Ovary (tissue), 3 donors: ENCODE data around the gene COMMD3.

Source experiments
- CTCF ChIP-seq, 3 donors: fragments of 450-650 bp in 2 of 3; fragments of 200-600 bp in 1 of 3; IDR thresholded peaks; one replicate each; pipeline versions ENCODE4 v1.5.1 to v1.8.0; 2016 to 2022; ENCODE audit warnings: antibody characterized with exemption in 3 of 3, mild to moderate bottlenecking in 1 of 3
- POLR2A ChIP-seq: fragments of 450-650 bp; IDR thresholded peaks from one replicate; pipeline ENCODE4 v1.6.1; 2017; ENCODE audit warnings: antibody characterized with exemption, mild to moderate bottlenecking, moderate library complexity
- donor health status: DM: no; HTN: no; CAD: no.

- TF ChIP-seq CTCF (IDR thresholded peaks at IDR 0.05) = no peak
- no peak for TF ChIP-seq POLR2A
These were observed 49.0 kb downstream of the COMMD3 start for GRCh38 chr10:22365233-22365632.
